PFSK-1 (cell line): ENCODE results near the gene SBK3.

Experiments used
- FOXP2 ChIP-seq: optimal IDR thresholded peaks from 2 replicates; pipeline ENCODE3; 2011; ENCODE audit warnings: borderline replicate concordance, control low read depth, inconsistent platforms; ENCODE audit not compliant: insufficient read depth; ENCODE audit errors: extremely low read length, extremely low read depth
- POLR2AphosphoS5 ChIP-seq: IDR thresholded peaks from 2 replicates; pipeline ENCODE4 v1.6.1; 2012; ENCODE audit warnings: low read depth, mild to moderate bottlenecking, control low read depth, low read length, moderate library complexity
- SIN3A ChIP-seq: IDR thresholded peaks from 2 replicates; pipeline ENCODE4 v1.6.1; 2012; ENCODE audit warnings: mild to moderate bottlenecking, low read length, moderate library complexity, borderline replicate concordance; ENCODE audit not compliant: insufficient read depth
- TAF1 ChIP-seq: IDR thresholded peaks from 2 replicates; pipeline ENCODE4 v1.6.1; 2012; ENCODE audit warnings: low read length, control low read depth, borderline replicate concordance; ENCODE audit not compliant: insufficient read depth
- TF ChIP-seq, protein P1 (sequence below), 2 experiments: IDR thresholded peaks; 2 replicates each; pipeline versions ENCODE4 v1.6.1 to v1.8.0; 2011 to 2012; ENCODE audit warnings: low read depth in 2 of 2, low read length in 2 of 2, control low read depth in 1 of 2, inconsistent platforms in 1 of 2, mild to moderate bottlenecking in 1 of 2, moderate library complexity in 1 of 2; ENCODE audit not compliant: insufficient read depth in 1 of 2

The SBK3 gene

DNA sequence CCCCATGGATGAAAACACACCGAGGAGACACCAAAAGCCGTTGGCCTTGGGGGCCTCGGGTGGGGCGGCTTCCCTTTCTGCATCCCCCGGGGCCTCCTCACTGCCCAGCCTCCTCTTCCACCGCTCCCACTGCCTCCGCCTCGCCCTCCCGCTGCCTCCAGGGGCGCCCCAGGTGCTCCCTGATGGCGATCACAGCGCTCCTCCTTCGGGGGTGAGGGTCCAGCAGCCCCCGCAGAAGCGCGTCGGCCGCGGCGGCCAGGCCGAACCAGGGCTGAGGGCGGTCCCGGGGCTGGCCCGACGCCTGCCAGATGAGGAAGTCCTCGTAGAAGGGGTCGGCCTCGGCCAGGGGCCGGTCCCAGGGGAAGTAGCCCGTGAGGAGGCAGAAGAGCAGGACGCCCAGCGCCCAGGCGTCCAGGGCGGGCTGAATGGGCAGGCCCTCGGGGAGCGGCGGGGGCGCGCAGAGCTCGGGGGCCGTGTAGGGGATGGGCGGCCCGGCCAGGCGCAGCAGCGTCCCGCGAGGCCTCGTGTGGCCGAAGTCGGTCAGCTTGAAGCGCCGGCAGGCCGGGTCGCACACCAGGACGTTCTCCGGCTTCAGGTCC is 15.6 kb downstream of the SBK3 start:
- no peak for TF ChIP-seq POLR2AphosphoS5
- TF ChIP-seq FOXP2 = no peak

DNA sequence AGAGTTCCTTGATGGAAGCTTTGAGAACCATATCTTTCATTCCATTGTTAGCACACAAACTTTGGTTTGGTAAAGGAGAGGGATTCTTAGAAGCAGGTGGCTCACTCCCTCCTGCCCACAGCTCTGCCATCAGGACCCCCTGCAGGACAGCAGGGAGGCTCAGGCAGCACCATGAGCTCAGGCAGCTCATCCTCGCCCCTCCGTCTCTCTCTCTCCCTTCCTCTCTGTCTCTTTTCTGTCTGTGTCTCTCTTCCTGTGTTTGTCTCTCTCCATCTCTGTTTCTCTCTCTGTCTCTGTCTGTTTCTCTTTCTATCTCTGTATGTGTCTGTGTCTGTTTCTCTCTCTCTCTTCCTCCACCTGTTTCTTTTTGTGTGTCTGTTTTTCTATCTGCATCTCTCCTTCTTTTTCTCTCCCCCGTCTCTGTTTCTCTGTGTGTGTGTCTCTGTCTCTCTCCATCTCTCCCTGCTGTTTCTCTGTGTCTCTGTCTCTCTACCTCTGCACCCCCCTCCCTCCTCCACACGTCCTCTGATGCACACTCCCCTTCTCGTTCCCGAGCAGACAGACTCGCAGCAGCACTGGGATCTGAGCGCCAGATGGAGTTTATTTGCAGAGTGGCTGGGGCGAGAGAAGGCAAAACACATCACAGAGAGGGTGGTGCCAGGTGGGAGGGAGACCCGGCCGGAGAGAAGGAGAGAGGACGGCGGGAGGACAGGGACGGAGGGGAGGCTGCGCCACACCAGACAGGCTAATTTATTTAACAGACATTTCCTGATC is 17.1 kb downstream of the SBK3 start:
- TF ChIP-seq, protein P1, sequence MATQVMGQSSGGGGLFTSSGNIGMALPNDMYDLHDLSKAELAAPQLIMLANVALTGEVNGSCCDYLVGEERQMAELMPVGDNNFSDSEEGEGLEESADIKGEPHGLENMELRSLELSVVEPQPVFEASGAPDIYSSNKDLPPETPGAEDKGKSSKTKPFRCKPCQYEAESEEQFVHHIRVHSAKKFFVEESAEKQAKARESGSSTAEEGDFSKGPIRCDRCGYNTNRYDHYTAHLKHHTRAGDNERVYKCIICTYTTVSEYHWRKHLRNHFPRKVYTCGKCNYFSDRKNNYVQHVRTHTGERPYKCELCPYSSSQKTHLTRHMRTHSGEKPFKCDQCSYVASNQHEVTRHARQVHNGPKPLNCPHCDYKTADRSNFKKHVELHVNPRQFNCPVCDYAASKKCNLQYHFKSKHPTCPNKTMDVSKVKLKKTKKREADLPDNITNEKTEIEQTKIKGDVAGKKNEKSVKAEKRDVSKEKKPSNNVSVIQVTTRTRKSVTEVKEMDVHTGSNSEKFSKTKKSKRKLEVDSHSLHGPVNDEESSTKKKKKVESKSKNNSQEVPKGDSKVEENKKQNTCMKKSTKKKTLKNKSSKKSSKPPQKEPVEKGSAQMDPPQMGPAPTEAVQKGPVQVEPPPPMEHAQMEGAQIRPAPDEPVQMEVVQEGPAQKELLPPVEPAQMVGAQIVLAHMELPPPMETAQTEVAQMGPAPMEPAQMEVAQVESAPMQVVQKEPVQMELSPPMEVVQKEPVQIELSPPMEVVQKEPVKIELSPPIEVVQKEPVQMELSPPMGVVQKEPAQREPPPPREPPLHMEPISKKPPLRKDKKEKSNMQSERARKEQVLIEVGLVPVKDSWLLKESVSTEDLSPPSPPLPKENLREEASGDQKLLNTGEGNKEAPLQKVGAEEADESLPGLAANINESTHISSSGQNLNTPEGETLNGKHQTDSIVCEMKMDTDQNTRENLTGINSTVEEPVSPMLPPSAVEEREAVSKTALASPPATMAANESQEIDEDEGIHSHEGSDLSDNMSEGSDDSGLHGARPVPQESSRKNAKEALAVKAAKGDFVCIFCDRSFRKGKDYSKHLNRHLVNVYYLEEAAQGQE (IDR thresholded peaks at IDR 0.05; ENCODE audit: insufficient read depth in 1 of 2, low read depth in 2 of 2, low read length in 2 of 2) = no peak
- TF ChIP-seq FOXP2 (peak; percentile 42), POLR2AphosphoS5 (0 out of 2 replicates have a peak, but pooled peaks have one; percentile 22)

DNA sequence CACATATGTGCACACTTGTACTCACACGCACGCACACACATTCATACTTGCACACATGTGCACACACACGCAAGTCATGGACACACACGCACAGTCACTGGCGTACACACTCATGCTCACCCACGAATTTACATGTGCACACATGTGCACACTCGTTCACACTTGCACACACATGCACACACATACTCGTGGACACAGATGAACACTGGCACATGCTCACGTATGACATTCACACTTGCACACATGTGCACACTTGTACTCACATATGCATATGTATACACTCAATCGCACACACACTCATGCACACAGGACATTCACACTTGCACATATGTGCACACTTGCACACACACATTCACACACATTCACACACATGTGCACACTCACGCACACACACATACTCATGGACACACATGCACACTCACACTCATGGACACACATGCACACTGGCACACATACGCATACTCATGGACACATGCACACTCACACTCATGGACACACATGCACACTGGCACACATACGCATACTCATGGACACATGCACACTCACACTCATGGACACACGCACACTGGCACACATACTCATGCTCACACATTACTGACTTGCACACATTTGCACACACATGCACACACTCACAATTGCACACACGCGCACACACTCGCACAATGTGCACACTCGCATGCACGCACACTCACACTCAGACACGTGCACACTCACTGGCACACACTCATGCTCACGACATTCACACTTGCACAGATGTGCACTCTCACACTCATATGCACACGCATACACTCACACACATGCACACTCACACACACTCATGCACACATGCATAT is 17.9 kb downstream of the SBK3 start:
- TF ChIP-seq TAF1 = no peak
- TF ChIP-seq FOXP2 = no peak
- TF ChIP-seq, protein P1 (IDR thresholded peaks at IDR 0.05; ENCODE audit: insufficient read depth in 1 of 2, low read depth in 2 of 2, low read length in 2 of 2) = no peak
- TF ChIP-seq POLR2AphosphoS5 = no peak
- TF ChIP-seq SIN3A = no peak

DNA sequence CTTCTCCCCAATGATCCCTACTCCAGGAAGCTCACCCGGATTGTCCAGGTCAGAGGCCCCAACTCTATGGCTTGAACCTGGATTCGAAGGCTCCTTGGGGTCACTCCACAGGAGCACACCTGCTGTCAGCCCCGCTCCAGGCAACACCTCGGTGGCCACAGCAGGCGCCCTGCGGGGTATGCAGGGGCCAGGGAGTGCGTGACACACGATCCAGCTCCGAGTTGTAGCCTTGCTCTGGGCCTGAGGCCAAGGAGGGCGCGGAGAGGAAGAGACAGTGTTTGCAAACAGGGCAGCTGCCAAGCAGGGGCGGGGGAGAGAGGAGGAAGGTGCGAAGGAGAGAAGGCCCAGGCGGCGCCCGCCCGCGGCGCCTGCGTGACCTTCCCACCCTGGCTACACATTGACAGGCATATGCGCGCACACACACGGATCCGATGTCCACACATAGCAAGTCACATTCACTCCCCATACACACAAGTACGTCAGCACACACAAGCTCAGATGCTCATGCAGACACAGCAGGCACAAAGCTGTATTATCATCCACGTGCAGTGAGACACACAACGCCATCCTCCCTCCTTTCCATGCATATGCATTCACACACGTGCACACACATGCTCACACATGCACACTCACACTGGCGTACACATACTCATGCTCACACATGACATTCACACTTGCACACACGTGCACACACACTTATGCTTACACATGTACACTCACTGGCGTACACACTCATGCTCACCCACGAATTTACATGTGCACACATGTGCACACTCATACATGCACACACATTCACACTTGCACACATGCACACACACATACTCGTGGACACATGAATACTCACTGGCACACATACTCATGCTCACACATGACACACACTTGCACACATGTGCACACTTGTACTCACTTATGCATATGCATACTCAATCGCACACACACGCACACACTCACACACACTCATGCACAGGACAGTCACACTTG is 18.8 kb downstream of the SBK3 start:
- TF ChIP-seq SIN3A (peak; percentile 60; the same call in 1 of the 2 replicates), TAF1 (peak; percentile 33; the same call in 1 of the 2 replicates), FOXP2 (peak; percentile 97), POLR2AphosphoS5 (0 out of 2 replicates have a peak, but pooled peaks have one; percentile 33)
- TF ChIP-seq, protein P1 (IDR thresholded peaks at IDR 0.05; ENCODE audit: insufficient read depth in 1 of 2, low read depth in 2 of 2, low read length in 2 of 2) = no peak; a peak in 1 of 4 replicates
